Measurements from ENCODE around the gene SAMD9L.

- TF ChIP-seq CTCF (IDR thresholded peaks at IDR 0.05) (no peak), EZH2 (IDR thresholded peaks at IDR 0.05; ENCODE audit: borderline replicate concordance, insufficient read depth, low read depth, low read length, poor library complexity, severe bottlenecking) (no peak)
These were observed 40.9 kb upstream of the SAMD9L start for GRCh38 chr7:93188870-93189634.
